ENCODE data around the gene FECH. TPM values are rescaled to one million over a fixed set of nuclear protein-coding genes. Genes with fewer than 3 reads are reported as not detected.

FECH gene
- total and polyA plus RNA-seq, 9 of the 15 experiments (the other 6 are each of a cell fraction or from before 2014, with no cell fraction given): 19.8 to 170 (median 56.8) TPM

GRCh38 chr18:57586251-57587049 is at the start of gene FECH (continued):
- TF ChIP-seq BCLAF1 (IDR thresholded peaks at IDR 0.05; ENCODE audit: borderline replicate concordance in 1 of 2, control insufficient read depth in 1 of 2, low read depth in 2 of 2, low read length in 1 of 2) (no peak), MXI1 (IDR thresholded peaks at IDR 0.05; ENCODE audit: low read depth, low read length) (no peak), ZBTB5 (IDR thresholded peaks at IDR 0.05) (no peak), ZNF609 (CRISPR knock-in tag; IDR thresholded peaks at IDR 0.05; ENCODE audit: borderline replicate concordance) (no peak), MAFK (IDR thresholded peaks at IDR 0.05; ENCODE audit: low read length) (peak; percentile 91), RBFOX2 (IDR thresholded peaks at IDR 0.05; ENCODE audit: low read depth, low read length) (peak; percentile 90), ZBED1 (IDR thresholded peaks at IDR 0.05) (no peak), XRCC3 (IDR thresholded peaks at IDR 0.05) (no peak), HDAC8 (tag; IDR thresholded peaks at IDR 0.05) (no peak), MLLT1 (IDR thresholded peaks at IDR 0.05) (no peak), JUN (IDR thresholded peaks at IDR 0.05; ENCODE audit: borderline replicate concordance, low read depth, low read length) (no peak), JUN (CRISPR knock-in tag; IDR thresholded peaks at IDR 0.05; ENCODE audit: borderline replicate concordance) (no peak), TOE1 (IDR thresholded peaks at IDR 0.05; ENCODE audit: borderline replicate concordance) (no peak), TOE1 (CRISPR knock-in tag; IDR thresholded peaks at IDR 0.05; ENCODE audit: borderline replicate concordance, low read depth) (no peak)
